SJSA1 (cell line): Measurements from ENCODE around the gene POFUT2. TPM values are rescaled to one million over a fixed set of nuclear protein-coding genes. Genes with fewer than 3 reads are reported as not detected.

Source experiments
- DNase-seq, 2 experiments: peaks; one replicate each; pipeline ENCODE4 v3.0.0-alpha.2; 2015 to 2020; ENCODE audit warnings: low spot score in 2 of 2, low read depth in 1 of 2
- H3K27ac ChIP-seq: fragments of 250-450 bp; sonication (Bioruptor Pico); 2 replicates; pipeline ENCODE4 v1.5.1; 2020; ENCODE audit warnings: mild to moderate bottlenecking, moderate library complexity
- H3K27me3 ChIP-seq: fragments of 250-450 bp; sonication (Bioruptor Pico); replicated peaks from 2 replicates; pipeline ENCODE4 v1.5.1; 2020; ENCODE audit warnings: mild to moderate bottlenecking, moderate library complexity
- H3K36me3 ChIP-seq: fragments of 250-450 bp; sonication (Bioruptor Pico); 2 replicates; pipeline ENCODE4 v1.5.1; 2020; ENCODE audit warnings: mild to moderate bottlenecking
- H3K4me1 ChIP-seq: fragments of 250-450 bp; sonication (Bioruptor Pico); replicated peaks from 2 replicates; pipeline ENCODE4 v1.6.1; 2021; ENCODE audit warnings: mild to moderate bottlenecking
- H3K4me3 ChIP-seq: fragments of 250-450 bp; sonication (Bioruptor Pico); 2 replicates; pipeline ENCODE4 v1.5.1; 2020; ENCODE audit warnings: mild to moderate bottlenecking
- H3K9me3 ChIP-seq: fragments of 250-450 bp; sonication (Bioruptor Pico); replicated peaks from 2 replicates; pipeline ENCODE4 v1.5.1; 2020; ENCODE audit warnings: mild to moderate bottlenecking
- total RNA-seq: library from RNA; depleted of rRNA; stranded (reverse); fragments of >200 nt; shearing (Covaris generic); gene quantifications from 2 replicates; pipeline ENCODE4 v1.2.3, GENCODE V29; 2014; rRNA removed

POFUT2 gene
- total RNA-seq, 1 experiment from 2014 or later: 42.0 TPM

DNA sequence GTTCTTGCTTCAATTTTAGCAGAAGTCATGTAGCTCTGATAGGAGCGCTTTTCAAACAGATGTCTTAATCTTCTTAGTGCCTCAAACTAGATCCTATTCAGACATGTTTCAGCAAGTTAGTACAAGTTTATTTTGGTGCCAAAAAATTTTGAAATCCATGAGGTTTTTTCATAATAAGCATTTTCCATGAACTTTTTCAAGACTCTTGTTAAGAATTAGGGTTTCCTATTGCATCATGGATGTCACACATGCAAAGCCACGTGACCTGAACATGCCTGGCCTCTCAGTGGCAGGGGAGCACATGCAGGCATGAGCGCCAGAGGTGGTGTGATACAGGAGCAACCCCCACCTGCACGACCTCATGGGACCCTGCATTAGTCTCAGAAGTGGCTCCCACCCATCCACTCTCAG lies 67.6 kb downstream of the POFUT2 start:
- Histone ChIP-seq H3K36me3 (no peaks in the 10 kb centered on the region), H3K27me3 (no peaks in the 10 kb centered on the region), H3K4me3 (no peak overlapping the region), H3K4me1 (peaks cover 5% of the 10 kb centered on the region), H3K9me3 (no peaks in the 10 kb centered on the region), H3K27ac (no peak overlapping the region)
- DNase-seq: no peak

DNA sequence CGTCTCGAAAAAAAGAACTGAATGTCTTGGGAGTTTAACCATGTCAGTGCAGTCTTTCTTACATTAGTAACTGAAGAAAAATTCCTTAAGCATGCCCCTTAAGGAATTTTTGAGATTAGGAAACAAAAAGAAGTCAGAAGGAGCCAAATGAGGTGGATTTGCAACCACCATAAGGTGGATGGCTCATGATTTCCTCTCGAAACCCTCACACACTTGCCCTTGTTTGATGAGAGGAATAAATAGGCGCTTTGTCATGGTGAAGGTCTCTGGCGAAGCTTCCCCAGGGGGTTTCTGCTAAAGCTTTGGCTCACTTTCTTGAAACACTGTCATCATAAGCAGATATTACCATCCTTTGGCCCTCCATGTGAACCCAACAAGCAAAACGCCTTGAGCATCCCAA lies 68.2 kb downstream of the POFUT2 start:
- Histone ChIP-seq H3K4me1 (no peaks in the 10 kb centered on the region; the same call in 1 of the 2 replicates), H3K27ac (no peak overlapping the region), H3K9me3 (no peaks in the 10 kb centered on the region), H3K36me3 (no peaks in the 10 kb centered on the region), H3K4me3 (no peak overlapping the region), H3K27me3 (no peaks in the 10 kb centered on the region)
- DNase-seq: no peak

DNA sequence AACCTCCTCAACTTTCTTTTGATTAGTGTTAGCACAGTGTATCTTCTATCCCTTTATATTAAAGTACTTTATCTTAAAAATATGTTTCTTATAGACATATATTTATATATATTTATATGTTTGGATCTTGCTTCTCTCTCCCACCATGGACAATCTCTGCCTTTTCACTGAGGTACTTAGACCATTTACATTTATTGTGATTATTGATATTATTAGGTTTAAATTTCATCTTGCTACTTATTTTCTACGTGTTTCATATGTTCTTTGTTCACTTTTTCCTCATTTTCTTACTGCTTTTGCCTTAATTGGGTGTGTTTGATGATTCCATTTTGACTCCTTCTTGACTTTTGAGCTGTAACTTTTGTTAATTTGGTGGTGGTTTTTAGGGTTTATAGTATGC lies 70.7 kb downstream of the POFUT2 start:
- Histone ChIP-seq H3K27me3 (no peaks in the 10 kb centered on the region), H3K4me3 (no peak overlapping the region), H3K27ac (no peak overlapping the region), H3K9me3 (no peaks in the 10 kb centered on the region), H3K4me1 (no peaks in the 10 kb centered on the region), H3K36me3 (no peaks in the 10 kb centered on the region)
- DNase-seq: no peak

DNA sequence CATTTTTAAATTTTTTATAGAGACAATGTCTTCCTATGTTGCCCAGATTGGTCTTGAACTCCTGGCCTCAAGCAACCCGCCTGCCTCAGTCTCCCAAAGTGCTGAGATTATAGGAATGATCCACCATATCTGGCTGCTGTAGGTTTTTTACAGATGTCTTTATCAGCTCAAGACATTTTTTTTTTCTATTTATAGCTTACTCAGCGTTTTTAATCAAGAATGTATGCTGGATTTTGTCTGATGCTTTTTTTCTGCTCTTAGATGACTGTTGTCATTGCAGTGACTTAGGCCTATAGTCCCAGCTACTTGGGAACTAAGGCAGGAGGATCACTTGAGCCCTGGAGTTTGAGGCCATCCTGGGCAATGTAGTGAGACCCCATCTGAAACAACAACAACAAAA lies 72.5 kb downstream of the POFUT2 start:
- Histone ChIP-seq H3K27ac (no peak overlapping the region), H3K36me3 (no peaks in the 10 kb centered on the region; the same call in 1 of the 2 replicates), H3K4me3 (no peak overlapping the region), H3K27me3 (no peaks in the 10 kb centered on the region), H3K4me1 (no peaks in the 10 kb centered on the region), H3K9me3 (no peaks in the 10 kb centered on the region)
- no peak for DNase-seq

Other genes starting within 250 kb of the POFUT2 start
- 6.7 and 7.9 TPM in 2 replicates for gene ADARB1, start 213.3 kb downstream of the POFUT2 start, total RNA-seq
- gene COL18A1, start 117.3 kb upstream of the POFUT2 start, total RNA-seq: 55.9 TPM in 2 replicates